GM10248 (cell line): ENCODE measurements around the gene ZNF521.

Source experiments
- CTCF ChIA-PET: fragments of 300-600 bp; sonication (Branson Sonifier 250); formaldehyde crosslinking; extraction: SDS; loops from one replicate; lab custom pipeline; 2021; ENCODE audit warnings: antibody characterized with exemption; lab: Yijun Ruan, JAX
- POLR2A ChIA-PET: fragments of 350-650 bp; sonication (Branson Sonifier 250); formaldehyde crosslinking; extraction: SDS; loops from one replicate; lab custom pipeline; 2020; ENCODE audit warnings: antibody characterized with exemption; lab: Yijun Ruan, JAX
- DNase-seq: peaks from one replicate; pipeline ENCODE4 v3.0.0; 2012; ENCODE audit errors: extremely low spot score
- TF ChIP-seq, protein P1 (sequence below): IDR thresholded peaks from 2 replicates; pipeline ENCODE4 v1.5.1; 2012; ENCODE audit warnings: mild to moderate bottlenecking, low read depth; ENCODE audit errors: extremely low read depth, missing control alignments, control extremely low read depth

ZNF521 gene

DNA sequence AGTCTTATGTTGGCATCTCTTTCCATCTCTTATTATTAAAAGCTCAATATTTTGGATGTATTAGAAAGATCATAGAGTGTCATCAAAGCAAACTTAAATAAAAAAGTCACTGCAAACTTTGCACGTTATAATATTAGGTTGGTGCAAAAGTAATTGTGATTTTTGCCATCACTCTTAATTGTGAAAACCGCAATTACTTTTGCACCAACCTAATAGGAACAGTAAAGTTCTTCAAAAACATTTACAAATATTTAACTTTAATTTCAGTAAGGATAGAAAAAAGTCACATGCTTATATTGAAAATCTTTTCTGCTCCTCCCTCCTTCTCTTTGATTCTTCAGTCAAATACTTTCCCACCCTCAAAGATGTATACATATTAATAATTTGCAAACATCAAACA is 51.5 kb downstream of the ZNF521 start:
- POLR2A ChIA-PET, result no interaction called here
- no peak for DNase-seq
- CTCF ChIA-PET, result no interaction called here
- TF ChIP-seq, protein P1, sequence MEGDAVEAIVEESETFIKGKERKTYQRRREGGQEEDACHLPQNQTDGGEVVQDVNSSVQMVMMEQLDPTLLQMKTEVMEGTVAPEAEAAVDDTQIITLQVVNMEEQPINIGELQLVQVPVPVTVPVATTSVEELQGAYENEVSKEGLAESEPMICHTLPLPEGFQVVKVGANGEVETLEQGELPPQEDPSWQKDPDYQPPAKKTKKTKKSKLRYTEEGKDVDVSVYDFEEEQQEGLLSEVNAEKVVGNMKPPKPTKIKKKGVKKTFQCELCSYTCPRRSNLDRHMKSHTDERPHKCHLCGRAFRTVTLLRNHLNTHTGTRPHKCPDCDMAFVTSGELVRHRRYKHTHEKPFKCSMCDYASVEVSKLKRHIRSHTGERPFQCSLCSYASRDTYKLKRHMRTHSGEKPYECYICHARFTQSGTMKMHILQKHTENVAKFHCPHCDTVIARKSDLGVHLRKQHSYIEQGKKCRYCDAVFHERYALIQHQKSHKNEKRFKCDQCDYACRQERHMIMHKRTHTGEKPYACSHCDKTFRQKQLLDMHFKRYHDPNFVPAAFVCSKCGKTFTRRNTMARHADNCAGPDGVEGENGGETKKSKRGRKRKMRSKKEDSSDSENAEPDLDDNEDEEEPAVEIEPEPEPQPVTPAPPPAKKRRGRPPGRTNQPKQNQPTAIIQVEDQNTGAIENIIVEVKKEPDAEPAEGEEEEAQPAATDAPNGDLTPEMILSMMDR, result no peak

DNA sequence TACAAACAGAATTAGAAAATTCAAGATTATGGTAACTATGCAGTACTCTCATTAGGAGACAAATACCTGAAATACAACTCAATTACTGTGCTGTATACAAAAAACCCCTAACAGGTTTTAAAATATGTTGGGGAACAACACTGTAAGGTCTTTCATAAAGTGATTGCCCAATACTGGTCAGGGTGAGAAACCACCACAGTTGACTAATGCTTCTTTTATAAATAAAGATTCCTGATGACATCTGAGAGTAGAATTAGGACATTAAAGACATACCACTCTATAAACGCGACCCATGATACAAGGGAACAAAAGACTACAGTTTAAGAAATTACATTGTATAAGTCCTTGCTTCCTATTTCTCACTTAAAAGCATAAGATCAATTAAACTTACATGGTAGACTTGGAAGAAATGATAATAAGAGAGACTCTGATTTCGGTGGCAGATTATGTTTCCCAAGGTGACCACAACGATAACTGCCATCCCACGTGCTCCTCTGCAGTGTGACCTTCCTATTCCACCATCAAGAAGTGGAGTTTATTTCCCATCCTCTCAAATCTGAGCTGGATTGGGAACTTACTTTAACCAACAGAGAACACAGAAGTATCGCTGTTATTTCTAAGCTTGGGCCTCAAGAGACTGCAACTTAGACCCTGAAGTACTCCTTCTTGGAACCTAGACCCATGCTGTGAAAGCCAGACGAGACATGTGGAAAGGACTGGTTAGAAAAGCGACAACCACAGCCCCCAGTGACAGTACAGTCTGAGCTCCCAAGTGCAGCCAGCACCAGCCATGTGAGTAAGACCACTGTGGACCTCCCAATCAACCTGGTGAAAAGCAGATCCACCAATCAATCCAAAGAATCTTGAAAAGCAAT is 52.3 kb downstream of the ZNF521 start:
- ChIA-PET CTCF (interaction anchor here (0.9 kb wide), 1 partner anchor 10 kb away, joined by 3 read pairs; no protein-coding TSS in a partner anchor), POLR2A (no interaction called here)
- DNase-seq, result no peak
- TF ChIP-seq, protein P1, result no peak

DNA sequence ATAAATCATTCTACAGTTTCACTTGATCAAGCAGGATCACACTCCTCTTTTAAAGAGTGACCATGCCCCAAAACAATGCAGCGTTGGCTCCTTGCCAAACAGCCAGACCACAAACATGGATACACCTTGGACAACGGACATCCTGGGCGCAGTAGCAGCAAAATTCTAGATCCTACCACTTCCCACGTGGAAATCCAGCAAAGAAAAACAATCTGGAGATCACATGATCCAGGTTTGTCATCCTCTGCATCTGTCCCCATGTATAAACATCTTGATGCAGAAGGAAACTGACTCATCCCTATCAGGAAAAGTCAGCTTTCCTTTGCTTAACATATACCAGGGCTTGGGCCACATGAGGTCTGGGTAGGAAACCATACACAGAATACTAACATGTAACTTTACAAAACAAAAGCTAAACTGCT is 53.1 kb downstream of the ZNF521 start:
- TF ChIP-seq, protein P1, result no peak
- ChIA-PET POLR2A (no interaction called here), CTCF (no interaction called here)
- no peak for DNase-seq

DNA sequence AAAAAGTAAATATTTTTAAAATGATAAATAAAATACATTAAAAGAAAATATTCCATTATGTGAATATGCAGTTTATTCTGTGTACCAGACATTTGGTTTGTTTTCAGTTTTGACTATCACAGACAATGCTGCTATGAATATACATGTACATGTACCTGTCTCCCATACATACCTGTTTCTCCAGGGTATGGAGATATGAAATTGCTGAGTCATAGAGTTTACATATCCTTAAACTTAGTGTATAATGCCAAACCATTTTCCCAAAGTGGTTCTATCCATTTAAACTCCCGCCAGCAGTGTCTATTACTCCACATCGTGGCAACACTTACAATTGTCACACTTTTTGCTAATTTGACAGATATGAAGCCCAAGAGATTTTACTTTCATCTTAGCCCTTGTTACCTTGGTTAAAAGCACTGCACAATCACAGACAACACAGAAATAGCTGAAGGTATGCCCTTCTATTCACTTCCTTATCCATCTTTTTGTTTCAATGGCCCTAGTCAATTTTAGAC is 56.3 kb downstream of the ZNF521 start:
- TF ChIP-seq, protein P1, result no peak
- DNase-seq, result no peak
- ChIA-PET CTCF (no interaction called here), POLR2A (no interaction called here)

DNA sequence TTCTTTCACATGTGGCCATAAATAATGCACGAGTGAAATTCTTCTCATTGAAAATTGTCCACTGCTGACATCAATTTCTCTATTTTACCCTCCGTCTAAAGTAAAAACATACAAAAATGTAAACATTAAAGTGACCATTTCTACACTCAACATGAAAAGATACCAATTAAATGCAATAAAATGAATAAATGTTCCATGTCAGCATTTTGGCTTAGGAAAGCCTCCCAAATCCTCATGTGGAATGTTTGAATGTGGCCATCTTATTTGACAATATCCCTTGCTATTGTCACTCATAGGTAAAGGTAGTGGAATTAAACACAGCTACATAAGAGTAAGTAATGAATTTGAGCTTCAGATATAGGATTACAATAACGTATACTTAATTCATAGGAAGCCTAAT is 60.8 kb downstream of the ZNF521 start:
- CTCF ChIA-PET, result interaction anchor here (1.5 kb wide), 1 partner anchor 10 kb away, joined by 3 read pairs; no protein-coding TSS in a partner anchor
- TF ChIP-seq, protein P1, result no peak
- DNase-seq, result no peak
- POLR2A ChIA-PET, result no interaction called here

DNA sequence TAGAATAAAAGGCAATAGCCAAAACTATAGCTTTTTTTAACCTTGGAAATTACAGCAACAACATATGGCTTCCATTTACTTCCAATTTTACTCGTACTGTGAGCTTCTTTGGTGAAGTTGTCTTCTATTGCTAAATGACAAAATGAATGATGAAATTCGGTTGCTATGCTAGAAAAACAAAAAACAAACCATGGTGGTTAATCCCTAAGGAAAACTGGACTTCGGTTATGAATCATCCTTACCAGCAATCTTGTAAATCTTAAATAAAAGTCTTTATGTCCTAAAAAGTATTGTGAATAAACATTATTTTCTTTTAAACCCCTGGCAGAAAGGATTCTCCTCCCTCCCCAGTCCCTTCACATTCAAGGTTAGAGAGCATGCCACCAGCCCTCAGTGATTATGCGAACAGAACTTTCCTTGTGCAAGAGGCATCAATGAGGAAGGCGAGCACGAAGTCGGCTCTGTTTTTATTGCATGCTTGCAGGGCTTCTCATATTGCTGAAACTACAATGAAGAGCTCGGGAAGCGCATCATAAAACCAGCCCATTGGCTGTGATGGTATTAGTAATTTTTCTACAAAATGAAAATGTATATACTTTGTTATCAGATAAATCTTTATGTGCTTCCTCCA is 62.9 kb downstream of the ZNF521 start:
- no peak for DNase-seq
- CTCF ChIA-PET, result interaction anchor here (1.0 to 1.1 kb wide), 2 partner anchors 11 to 31 kb away, joined by 3 read pairs; no protein-coding TSS in a partner anchor
- TF ChIP-seq, protein P1, result no peak
- POLR2A ChIA-PET, result no interaction called here
